GM18909 (cell line): ENCODE data around the gene INPP5E.

Source experiments
- ATAC-seq: cut with Tn5 transposase; IDR thresholded peaks from one replicate; pipeline ENCODE4 v1.9.1; 2021; ENCODE audit warnings: mild to moderate bottlenecking; ENCODE audit not compliant: unreplicated experiment, poor library complexity

INPP5E gene, protein sequence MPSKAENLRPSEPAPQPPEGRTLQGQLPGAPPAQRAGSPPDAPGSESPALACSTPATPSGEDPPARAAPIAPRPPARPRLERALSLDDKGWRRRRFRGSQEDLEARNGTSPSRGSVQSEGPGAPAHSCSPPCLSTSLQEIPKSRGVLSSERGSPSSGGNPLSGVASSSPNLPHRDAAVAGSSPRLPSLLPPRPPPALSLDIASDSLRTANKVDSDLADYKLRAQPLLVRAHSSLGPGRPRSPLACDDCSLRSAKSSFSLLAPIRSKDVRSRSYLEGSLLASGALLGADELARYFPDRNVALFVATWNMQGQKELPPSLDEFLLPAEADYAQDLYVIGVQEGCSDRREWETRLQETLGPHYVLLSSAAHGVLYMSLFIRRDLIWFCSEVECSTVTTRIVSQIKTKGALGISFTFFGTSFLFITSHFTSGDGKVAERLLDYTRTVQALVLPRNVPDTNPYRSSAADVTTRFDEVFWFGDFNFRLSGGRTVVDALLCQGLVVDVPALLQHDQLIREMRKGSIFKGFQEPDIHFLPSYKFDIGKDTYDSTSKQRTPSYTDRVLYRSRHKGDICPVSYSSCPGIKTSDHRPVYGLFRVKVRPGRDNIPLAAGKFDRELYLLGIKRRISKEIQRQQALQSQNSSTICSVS

DNA sequence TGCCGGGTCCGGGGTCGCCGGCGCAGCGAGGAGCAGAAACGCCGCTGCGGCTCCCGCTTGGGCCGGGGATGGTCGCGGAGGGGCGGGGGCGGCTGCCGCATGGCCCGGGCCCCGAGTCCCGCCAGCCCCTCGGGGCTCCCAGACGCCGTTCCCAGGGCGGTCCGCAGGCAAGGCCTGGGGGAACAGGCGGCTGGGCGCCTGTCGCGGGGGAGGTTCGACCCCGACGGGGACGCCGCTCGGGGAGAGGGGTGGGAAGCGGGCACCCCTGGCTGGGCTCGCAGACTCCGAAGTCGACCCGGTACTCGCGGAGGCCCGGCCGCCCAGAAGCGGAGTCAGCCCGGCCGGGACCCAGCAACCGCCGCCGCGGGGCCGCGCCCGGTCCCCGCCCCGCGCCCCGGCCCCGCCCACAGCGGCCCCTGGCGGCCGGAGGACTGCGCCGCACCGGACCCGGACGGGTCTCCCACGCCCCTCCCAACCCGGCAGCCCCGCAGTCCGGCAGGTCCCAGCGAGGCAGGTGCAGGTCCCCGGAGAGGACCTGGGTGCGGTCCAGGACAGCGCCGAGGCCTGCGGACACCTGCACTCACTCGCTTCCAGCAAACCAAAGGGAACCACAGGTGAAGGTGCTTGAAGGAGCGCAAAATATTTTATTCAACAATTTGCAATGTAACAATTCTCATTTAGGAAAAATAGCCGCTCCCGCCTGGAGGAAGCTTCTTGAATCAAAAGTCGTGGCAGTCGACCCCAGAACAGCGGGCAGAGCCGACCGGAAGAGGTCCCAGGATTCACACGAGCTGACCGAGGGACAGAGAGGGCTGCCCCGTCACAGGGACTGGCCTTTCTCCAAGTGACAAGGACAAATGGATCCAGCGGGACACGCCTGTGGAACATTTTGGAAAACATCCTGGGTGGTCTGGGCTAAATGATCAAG lies at the start of gene INPP5E:
TSS of gene INPP5E (minus strand) at position 365 of the 928 bp plus-strand sequence. CDS start 426 bp downstream, outside the sequence.
- peak; percentile 73 for ATAC-seq

GRCh38 chr9:136488247-136489214 lies 48.9 kb upstream of the INPP5E start:
- ATAC-seq = no peak

GRCh38 chr9:136487672-136488071 lies 48.0 kb upstream of the INPP5E start:
- no peak for ATAC-seq

DNA sequence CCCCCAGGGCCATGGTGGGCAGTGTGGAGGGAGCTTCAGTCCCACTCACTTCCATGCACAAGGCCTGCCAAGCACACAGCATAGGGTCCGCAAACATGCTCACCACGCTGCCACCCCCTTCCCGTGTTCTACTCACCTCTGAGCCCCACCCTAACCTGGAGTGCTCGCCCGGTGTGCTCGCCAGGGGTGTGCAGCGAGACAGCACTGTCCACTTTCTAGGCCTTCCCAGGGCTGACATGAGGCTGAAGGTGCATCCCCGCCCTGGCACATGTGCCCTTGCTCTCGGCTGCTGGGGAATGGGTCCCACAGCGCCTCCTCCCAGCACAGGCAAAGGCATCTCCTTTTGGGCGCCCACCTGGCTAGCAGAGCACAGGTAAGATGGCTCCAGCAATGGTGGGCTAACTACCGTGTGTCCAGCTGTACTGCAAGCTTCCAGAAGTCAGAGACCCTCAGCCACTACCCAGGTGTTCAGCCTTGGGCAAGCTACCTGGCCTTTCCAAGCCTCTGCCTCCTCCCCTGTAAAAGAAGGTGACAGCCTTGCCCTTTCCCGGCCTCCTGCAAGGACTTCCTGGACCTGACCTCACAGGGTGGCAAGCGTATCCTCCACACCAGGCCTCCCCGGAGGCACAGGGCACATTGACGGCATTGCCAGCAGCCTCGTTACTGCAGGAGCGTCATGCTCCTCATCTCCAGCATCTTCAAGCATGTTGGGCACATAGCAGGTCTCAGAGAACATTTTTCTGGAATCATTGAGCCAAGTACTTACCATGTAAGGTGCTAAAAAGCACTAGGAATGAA lies 47.4 kb upstream of the INPP5E start:
- ATAC-seq = no peak

DNA sequence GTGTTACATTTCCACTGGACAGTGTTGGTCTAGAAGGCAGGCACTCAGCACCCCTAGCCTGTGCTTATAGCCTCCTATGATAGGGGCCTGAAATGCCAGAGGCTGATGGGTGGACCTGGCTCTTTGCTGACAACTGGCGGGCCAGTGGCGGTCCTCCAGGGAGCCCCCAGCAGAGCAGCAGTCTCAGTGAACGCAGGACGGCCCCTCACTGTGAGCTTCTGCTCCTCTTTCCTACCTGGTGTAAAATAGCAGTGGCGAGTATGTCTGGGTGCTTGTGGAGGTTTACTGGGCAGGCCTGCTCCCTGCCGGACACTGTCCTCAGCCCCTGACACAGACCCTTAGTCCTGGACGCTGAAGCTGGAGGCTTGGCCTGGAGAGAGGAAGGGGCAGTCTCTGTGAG lies 46.5 kb upstream of the INPP5E start:
- ATAC-seq = no peak

DNA sequence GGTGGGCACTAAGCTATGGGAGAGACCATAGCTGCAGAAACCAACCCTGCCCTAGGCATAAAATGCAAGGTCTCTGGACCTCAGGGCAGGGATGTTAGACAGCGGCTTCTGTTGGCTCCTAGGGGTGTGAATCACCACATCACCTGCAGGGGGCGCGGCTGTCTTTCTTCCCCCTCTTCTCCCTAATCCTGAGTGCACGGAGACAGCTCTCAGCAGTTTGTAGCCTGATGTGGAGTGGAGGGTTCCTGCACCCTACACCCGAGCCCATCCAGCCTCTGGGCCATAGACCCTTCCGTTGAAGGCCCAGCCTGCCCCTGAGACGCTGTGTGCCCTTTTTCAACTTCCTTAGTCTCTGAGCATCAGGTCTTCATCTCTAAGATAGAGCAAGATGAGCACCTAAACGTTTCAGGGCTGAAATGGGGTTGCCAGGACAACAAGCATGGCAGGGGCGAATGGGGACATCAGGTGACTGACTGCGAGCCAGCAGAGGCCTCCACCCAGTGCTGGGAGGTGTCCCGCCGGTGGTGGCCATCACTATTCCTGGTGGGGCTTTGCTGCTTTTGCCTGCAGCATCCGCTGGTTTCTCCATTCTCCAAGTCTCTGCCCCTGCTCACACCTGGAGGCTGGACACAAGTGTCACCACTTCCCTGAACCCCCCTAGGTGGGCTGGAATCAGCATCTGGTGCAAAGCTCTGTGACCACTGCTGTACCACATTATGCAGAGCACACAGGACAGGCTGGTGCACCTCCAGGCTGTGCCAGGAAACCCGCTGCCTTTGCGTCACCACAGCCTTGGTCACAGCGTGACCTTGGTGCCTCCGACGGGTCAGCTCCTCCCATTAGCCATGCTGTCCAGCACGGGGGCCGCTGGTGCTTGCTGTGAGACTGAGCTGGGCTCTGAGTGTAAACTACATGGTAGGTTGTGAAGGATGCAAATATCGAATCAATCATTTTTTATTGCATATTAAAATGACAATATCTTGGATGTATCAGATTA lies 45.7 kb upstream of the INPP5E start:
- ATAC-seq = no peak

DNA sequence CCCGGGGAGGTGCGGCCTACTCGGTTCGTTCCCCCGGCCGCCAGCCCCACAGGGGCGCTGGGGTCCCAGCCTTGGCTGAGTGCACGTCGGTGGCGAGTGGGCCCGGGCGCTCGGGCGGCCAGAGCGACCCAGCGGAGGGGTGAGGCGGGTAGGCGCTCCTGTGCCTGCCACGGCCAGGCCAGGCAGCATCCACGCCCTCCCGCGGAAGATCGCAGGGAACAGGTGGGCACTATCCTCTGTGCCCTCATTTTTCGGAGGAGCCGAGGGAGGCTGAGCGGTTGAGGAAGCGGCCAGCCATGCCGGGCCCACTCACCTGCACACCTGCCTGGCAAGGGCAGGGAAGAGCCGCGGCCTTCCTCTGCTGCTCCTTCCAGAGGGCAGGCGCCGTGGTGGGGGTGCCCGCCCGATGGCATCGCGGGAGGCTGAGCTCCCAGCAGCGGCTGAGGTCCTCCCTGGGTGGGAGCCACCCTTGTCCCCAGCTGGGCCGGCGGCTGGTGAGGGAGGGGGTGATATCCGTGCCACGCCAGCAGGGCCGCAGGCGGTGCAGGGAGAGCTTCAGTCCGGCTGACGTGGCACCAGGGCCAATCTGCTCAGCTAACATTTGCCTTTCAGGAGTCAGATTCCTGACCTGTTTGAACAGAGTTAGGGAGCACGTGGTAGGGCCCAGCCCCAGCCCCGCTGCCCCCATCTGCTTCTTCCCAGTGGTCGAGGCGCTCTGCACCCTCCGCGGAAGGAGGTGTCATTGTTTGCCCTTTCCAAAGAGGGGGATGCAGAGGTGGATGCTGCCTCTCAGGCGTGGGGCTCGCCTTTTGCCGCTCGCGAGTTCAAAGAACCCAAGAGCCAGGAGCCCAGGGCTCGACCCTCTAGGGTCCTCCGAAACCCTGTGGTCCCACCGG lies 44.8 kb upstream of the INPP5E start:
- ATAC-seq = no peak

DNA sequence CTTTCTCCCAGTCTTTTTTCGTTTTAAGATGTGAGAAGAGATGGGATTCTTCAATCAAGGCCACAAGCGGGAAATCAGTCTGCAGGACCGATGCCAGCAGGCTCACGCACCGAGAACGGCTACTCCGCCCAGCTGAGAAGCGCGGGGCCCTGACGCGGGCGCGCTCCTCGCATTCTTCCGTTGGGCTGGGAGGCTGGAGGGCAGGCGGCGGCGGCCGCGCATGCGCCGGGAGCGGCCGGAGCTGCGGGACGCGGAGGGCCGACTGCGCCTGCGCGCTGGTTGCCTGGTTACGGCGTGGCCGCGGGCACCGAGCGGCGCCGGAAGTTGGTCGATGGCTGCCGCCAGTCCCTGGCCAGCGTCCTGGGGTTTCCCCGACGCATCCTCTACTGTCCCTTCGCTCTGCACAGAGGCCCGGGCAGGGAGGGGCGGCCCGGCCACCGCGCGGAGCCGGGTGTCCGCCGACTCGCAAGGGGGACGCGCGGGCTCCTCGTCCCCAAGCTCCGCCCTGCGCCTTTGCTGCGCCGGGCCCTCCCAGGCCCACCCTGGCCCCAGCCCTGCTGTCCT lies 44.0 kb upstream of the INPP5E start:
- peak; percentile 69 for ATAC-seq

DNA sequence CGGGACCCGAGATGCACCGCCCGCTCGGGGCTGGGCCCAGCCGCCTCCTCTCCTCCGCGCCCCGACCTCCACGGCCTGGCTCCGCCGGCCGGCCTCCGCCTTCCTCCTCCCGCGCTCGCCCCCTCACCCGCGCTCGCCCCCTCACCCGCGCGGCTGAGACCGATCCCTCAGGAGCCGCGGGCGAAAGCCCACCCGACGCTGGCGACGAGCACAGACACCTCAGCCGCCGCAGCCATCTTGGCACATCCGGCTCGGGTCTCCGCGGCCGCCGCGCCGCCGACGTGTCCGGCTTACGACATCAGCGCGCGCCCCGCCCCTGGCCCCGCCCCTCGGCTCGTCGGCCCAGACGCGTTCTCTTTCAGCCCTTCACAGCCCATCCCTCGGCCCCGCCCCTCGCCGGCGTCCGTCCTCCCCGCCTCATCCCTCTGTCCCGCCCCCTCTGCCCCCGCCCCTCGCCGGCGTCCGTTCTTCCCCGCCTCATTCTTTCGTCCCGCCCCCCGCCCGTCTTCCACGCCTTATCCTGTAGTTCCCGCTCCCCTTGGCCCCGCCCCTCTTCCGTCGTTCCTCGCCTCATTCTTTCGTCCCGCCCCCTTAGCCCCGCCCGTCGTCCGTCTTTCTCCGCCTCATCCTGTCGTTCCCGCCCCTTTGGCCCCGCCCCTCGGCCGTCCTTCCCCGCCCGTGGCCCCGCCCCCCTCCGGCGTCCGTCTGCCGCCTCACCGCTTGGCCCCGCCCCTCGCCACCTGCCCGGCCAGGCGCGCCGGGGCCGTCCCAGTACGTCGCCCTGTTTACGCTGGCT lies 43.3 kb upstream of the INPP5E start, which contains the start of gene SEC16A:
TSS of gene SEC16A (minus strand) at position 248 of the 796 bp plus-strand sequence. CDS start 5,425 bp downstream, outside the sequence.
- ATAC-seq = peak; percentile 60

GRCh38 chr9:136482046-136482792 lies 42.6 kb upstream of the INPP5E start:
- no peak for ATAC-seq

GRCh38 chr9:136481558-136481957 lies 41.9 kb upstream of the INPP5E start:
- no peak for ATAC-seq

DNA sequence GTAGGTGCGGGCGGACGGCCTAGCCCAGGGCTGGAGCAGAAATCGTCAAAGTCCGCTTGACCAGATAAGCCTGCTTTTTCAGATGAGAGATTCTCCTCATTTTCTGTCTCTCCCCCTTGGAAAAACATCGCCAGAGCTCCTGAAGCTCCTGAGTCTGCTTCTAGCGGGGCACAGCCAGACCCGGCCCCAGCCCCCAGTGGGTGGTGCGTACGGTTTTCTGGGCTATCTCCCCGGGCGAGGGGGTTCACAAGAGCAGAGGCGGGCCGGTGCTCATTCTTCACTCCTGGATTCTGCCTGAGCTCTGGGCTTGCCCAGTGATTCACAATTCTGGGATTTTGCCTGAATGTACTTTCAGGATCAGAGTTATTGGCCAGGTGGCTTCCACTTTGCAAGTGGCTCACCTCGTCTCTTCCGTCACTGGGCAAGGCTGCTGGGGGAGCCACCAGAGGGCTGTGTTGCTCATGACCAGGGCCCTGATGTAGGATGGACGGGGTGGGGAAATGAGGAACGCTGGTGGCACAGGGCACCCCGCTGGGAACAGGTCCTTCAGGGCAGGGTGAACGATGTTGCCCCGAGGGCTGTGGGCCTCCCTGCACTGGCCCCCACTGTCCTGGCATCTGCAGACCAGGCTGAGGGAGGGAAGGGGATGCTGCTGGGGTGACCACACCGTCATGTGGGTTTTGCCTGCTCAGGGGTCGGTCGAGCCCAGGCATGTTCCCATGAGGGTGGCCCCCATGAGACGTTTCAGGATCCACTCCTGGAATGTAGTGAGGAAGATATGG lies 36.9 kb upstream of the INPP5E start:
- no peak for ATAC-seq

DNA sequence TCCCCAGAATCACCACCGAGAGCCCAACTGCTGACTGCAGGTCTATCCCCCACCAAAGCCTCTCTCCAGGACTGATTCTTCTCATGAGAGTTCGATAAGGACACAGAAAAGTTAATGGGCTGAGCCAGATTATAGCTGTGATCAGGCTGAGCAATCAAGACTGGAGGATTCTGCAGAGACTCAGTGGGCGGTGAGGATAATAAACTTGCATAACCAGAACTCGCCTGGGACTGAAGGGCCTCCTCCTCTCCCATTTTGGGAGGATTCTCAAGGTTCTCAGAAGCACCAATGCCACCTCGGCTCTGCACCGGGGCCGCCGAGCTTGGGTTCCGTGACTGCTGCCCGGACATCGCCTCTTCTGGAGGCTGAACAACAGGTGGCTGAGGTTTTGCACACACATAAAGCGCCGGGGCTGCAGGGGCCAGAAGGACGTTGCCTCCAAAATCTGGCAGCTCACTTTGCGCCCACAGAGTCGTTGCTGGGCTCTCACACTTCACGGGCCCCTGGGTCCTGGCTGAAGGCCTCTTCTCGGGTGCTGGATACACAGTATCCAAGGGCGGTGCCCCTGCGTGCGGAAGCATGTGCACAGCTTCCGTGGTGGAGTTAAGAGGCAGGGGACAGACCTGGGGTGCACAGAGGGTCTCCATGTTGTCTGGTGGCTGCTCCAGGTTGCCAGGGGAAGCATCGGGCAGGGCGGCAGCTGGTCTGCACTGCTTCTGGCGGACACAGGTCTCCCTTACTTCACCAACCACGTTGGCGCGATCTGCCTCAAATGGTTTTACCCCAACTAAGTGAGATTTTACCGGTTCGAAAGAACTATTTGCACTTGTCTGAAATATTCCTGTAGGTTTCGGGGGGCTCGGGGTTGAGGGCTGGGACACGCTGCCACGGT lies 35.6 kb upstream of the INPP5E start:
- no peak for ATAC-seq
